ENCODE results near the gene MAG. TPM values are rescaled to one million over a fixed set of nuclear protein-coding genes. Genes with fewer than 3 reads are reported as not detected.

Gene MAG
- total RNA-seq, 1 experiment from 2014 or later = 0.17 TPM

DNA sequence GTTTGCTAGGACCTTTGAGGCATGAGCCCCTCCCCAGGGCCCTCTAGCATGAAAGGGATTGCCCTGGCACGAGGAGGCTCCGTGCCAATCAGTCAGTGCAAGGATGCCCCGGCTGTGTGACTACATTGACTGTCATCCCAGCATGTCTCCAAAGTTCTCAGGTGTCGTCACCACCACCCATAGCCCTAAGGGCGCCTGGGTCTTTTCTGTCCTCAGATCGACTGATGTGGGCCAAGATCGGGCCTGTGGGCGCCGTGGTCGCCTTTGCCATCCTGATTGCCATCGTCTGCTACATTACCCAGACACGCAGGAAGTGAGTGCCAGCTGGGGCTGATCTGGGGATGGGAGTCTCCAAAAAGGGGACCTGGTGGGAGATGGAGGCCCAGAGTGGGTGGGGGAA is 18.4 kb downstream of the MAG start:
- no peaks in the 10 kb centered on the region for H4K20me1 ChIP-seq (ENCODE audit: insufficient read depth)
- DNase-seq (ENCODE audit: low read depth, low spot score) = no peak
- peaks cover 8 to 31% of the 10 kb centered on the region in 2 experiments; a peak in 3 of 4 replicates for H3K4me1 ChIP-seq (ENCODE audit: control insufficient read depth in 1 of 2, insufficient read depth in 2 of 2, low read length in 2 of 2)
- BruUV-seq (replicated peaks) = no TSS peak
- TF ChIP-seq ELF1 (IDR thresholded peaks at IDR 0.05; ENCODE audit: borderline replicate concordance, low read depth) (no peak), ZNF274 (IDR thresholded peaks at IDR 0.05; ENCODE audit: low read depth, low read length) (no peak), SP1 (IDR thresholded peaks at IDR 0.05; ENCODE audit: low read depth) (no peak), POLR2A (IDR thresholded peaks at IDR 0.05; ENCODE audit: borderline replicate concordance, extremely low read depth, insufficient read depth, insufficient read length) (no peak), SRF (IDR thresholded peaks at IDR 0.05; ENCODE audit: low read depth) (no peak), EZH2 (IDR thresholded peaks at IDR 0.05) (no peak), JUND (IDR thresholded peaks at IDR 0.05) (no peak), CEBPB (IDR thresholded peaks at IDR 0.05; ENCODE audit: low read depth) (no peak), CBX3 (IDR thresholded peaks at IDR 0.05; ENCODE audit: low read depth) (no peak), FOSL1 (IDR thresholded peaks at IDR 0.05; ENCODE audit: low read depth) (no peak), ZFX (IDR thresholded peaks at IDR 0.05) (no peak), RAD21 (IDR thresholded peaks at IDR 0.05; ENCODE audit: low read depth) (no peak), SIN3A (IDR thresholded peaks at IDR 0.05; ENCODE audit: low read depth) (no peak), EZH2phosphoT487 (IDR thresholded peaks at IDR 0.05; ENCODE audit: borderline replicate concordance) (no peak), POLR2AphosphoS5 (IDR thresholded peaks at IDR 0.05; ENCODE audit: low read depth, low read length) (no peak)
- TF ChIP-seq, protein P1, sequence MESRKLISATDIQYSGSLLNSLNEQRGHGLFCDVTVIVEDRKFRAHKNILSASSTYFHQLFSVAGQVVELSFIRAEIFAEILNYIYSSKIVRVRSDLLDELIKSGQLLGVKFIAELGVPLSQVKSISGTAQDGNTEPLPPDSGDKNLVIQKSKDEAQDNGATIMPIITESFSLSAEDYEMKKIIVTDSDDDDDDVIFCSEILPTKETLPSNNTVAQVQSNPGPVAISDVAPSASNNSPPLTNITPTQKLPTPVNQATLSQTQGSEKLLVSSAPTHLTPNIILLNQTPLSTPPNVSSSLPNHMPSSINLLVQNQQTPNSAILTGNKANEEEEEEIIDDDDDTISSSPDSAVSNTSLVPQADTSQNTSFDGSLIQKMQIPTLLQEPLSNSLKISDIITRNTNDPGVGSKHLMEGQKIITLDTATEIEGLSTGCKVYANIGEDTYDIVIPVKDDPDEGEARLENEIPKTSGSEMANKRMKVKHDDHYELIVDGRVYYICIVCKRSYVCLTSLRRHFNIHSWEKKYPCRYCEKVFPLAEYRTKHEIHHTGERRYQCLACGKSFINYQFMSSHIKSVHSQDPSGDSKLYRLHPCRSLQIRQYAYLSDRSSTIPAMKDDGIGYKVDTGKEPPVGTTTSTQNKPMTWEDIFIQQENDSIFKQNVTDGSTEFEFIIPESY (IDR thresholded peaks at IDR 0.05; ENCODE audit: extremely low read depth, insufficient replicate concordance, low read length) = no peak
- TF ChIP-seq, protein P2, sequence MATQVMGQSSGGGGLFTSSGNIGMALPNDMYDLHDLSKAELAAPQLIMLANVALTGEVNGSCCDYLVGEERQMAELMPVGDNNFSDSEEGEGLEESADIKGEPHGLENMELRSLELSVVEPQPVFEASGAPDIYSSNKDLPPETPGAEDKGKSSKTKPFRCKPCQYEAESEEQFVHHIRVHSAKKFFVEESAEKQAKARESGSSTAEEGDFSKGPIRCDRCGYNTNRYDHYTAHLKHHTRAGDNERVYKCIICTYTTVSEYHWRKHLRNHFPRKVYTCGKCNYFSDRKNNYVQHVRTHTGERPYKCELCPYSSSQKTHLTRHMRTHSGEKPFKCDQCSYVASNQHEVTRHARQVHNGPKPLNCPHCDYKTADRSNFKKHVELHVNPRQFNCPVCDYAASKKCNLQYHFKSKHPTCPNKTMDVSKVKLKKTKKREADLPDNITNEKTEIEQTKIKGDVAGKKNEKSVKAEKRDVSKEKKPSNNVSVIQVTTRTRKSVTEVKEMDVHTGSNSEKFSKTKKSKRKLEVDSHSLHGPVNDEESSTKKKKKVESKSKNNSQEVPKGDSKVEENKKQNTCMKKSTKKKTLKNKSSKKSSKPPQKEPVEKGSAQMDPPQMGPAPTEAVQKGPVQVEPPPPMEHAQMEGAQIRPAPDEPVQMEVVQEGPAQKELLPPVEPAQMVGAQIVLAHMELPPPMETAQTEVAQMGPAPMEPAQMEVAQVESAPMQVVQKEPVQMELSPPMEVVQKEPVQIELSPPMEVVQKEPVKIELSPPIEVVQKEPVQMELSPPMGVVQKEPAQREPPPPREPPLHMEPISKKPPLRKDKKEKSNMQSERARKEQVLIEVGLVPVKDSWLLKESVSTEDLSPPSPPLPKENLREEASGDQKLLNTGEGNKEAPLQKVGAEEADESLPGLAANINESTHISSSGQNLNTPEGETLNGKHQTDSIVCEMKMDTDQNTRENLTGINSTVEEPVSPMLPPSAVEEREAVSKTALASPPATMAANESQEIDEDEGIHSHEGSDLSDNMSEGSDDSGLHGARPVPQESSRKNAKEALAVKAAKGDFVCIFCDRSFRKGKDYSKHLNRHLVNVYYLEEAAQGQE (IDR thresholded peaks at IDR 0.05; ENCODE audit: low read depth) = no peak
- TF ChIP-seq, protein P3, sequence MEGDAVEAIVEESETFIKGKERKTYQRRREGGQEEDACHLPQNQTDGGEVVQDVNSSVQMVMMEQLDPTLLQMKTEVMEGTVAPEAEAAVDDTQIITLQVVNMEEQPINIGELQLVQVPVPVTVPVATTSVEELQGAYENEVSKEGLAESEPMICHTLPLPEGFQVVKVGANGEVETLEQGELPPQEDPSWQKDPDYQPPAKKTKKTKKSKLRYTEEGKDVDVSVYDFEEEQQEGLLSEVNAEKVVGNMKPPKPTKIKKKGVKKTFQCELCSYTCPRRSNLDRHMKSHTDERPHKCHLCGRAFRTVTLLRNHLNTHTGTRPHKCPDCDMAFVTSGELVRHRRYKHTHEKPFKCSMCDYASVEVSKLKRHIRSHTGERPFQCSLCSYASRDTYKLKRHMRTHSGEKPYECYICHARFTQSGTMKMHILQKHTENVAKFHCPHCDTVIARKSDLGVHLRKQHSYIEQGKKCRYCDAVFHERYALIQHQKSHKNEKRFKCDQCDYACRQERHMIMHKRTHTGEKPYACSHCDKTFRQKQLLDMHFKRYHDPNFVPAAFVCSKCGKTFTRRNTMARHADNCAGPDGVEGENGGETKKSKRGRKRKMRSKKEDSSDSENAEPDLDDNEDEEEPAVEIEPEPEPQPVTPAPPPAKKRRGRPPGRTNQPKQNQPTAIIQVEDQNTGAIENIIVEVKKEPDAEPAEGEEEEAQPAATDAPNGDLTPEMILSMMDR (IDR thresholded peaks at IDR 0.05 in 2 of 3, conservative IDR thresholded peaks at IDR 0.05 in 1 of 3; ENCODE audit: borderline replicate concordance in 1 of 3, insufficient read depth in 1 of 3, low read depth in 2 of 3, low read length in 2 of 3) = no peak
- TF ChIP-seq, protein P4, sequence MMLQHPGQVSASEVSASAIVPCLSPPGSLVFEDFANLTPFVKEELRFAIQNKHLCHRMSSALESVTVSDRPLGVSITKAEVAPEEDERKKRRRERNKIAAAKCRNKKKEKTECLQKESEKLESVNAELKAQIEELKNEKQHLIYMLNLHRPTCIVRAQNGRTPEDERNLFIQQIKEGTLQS (IDR thresholded peaks at IDR 0.05) = no peak
- TF ChIP-seq, protein P5, sequence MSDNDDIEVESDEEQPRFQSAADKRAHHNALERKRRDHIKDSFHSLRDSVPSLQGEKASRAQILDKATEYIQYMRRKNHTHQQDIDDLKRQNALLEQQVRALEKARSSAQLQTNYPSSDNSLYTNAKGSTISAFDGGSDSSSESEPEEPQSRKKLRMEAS (IDR thresholded peaks at IDR 0.05) = no peak
- no peak for ATAC-seq
- ChIA-PET POLR2A (interaction anchor here (1.3 kb wide), 1 partner anchor 10 kb away, joined by 3 read pairs; no protein-coding TSS in a partner anchor), RAD21 (ENCODE audit: low non-redundant PET in 1 of 2, low total read pairs in 2 of 2, uncharacterized antibody in 2 of 2, unreplicated experiment in 2 of 2) (no interaction called here), CTCF (no interaction called here)
- no peak overlapping the region for H2AFZ ChIP-seq (ENCODE audit: low read depth, low read length, poor library complexity, severe bottlenecking)
- no peak overlapping the region for H3K4me3 ChIP-seq (replicated peaks in 1 of 2; ENCODE audit: low read depth in 1 of 2, low read length in 2 of 2)
- H3K27me3 ChIP-seq (ENCODE audit: insufficient read depth, low read length) = no peaks in the 10 kb centered on the region
- no peaks in the 10 kb centered on the region for H3K9me2 ChIP-seq (ENCODE audit: insufficient read depth)
- no peak overlapping the region for H3K4me2 ChIP-seq (ENCODE audit: low read length)
- no peaks in the 10 kb centered on the region for H3K79me2 ChIP-seq (ENCODE audit: insufficient read depth, low read length)
- H3K9me3 ChIP-seq (ENCODE audit: control insufficient read depth in 1 of 2, insufficient read depth in 1 of 2, low read depth in 1 of 2, low read length in 2 of 2) = no peaks in the 10 kb centered on the region
- H3K36me3 ChIP-seq (ENCODE audit: control insufficient read depth in 1 of 2, insufficient read depth in 2 of 2, low read length in 2 of 2) = no peaks in the 10 kb centered on the region
- intact Hi-C loops (cut with micrococcal nuclease) = no loop called here
- no peak overlapping the region for H3K9ac ChIP-seq (ENCODE audit: low read length)
- H3K27ac ChIP-seq (ENCODE audit: low read depth, low read length) = no peak overlapping the region

Data from HCT116 (cell line).